Vagina (tissue), 2 donors: ENCODE measurements around the gene PCED1A. TPM values are rescaled to one million over a fixed set of nuclear protein-coding genes. Genes with fewer than 3 reads are reported as not detected.
A peak's percentile ranks its signal among the peaks of the same experiment; 100 is the strongest.

Experiments
- DNase-seq, 2 donors: peaks; one replicate each; pipeline ENCODE4 v3.0.0-alpha.2; 2017; ENCODE audit errors: extremely low spot score in 2 of 2
- H3K27ac ChIP-seq: fragments of 200-600 bp; sonication (generic); one replicate; pipeline ENCODE4 v1.5.1; 2019
- H3K27me3 ChIP-seq: fragments of 200-600 bp; sonication (generic); one replicate; pipeline ENCODE4 v1.5.1; 2019
- H3K36me3 ChIP-seq, 2 donors: fragments of 200-600 bp; sonication (generic); one replicate each; pipeline ENCODE4 v1.5.1; 2017 to 2019
- H3K4me1 ChIP-seq: fragments of 200-600 bp; sonication (generic); one replicate; pipeline ENCODE4 v1.5.1; 2019
- H3K4me3 ChIP-seq, 2 donors: fragments of 200-600 bp; sonication (generic); 1 replicate in 1 of 2; 2 replicates in 1 of 2; pipeline ENCODE4 v1.5.1; 2016 to 2019
- H3K9me3 ChIP-seq: fragments of 200-600 bp; sonication (generic); one replicate; pipeline ENCODE4 v1.5.1; 2019
- CTCF ChIP-seq, 3 experiments: fragments of 450-650 bp in 2 of 3; fragments of 200-600 bp in 1 of 3; sonication (generic) in 1 of 3; IDR thresholded peaks; one replicate each; pipeline ENCODE4 v1.5.1; 2017 to 2019; ENCODE audit warnings: antibody characterized with exemption in 3 of 3, mild to moderate bottlenecking in 2 of 3, moderate library complexity in 2 of 3
- POLR2A ChIP-seq, 2 donors: fragments of 450-650 bp; IDR thresholded peaks; one replicate each; pipeline ENCODE4 v1.6.1; 2017; ENCODE audit warnings: antibody characterized with exemption in 2 of 2, mild to moderate bottlenecking in 2 of 2, moderate library complexity in 2 of 2
- POLR2AphosphoS5 ChIP-seq, 2 donors: sonication (generic); formaldehyde crosslinking; IDR thresholded peaks; one replicate each; pipeline ENCODE4 v1.9.0; 2017; ENCODE audit warnings: antibody characterized with exemption in 2 of 2, mild to moderate bottlenecking in 2 of 2, low read depth in 1 of 2; ENCODE audit not compliant: insufficient read depth in 1 of 2
- intact Hi-C: fragments of 100-400 bp; cut with DNase I; formaldehyde crosslinking; loops from one replicate; pipeline ENCODE4 v1.15.1; 2023
- total RNA-seq: library from RNA; depleted of rRNA; stranded (reverse); fragments of >200 nt; gene quantifications from one replicate; pipeline ENCODE4 v1.2.3, GENCODE V29; 2016

The PCED1A gene
- total RNA-seq, 1 donor from 2014 or later = 22.1 TPM

DNA sequence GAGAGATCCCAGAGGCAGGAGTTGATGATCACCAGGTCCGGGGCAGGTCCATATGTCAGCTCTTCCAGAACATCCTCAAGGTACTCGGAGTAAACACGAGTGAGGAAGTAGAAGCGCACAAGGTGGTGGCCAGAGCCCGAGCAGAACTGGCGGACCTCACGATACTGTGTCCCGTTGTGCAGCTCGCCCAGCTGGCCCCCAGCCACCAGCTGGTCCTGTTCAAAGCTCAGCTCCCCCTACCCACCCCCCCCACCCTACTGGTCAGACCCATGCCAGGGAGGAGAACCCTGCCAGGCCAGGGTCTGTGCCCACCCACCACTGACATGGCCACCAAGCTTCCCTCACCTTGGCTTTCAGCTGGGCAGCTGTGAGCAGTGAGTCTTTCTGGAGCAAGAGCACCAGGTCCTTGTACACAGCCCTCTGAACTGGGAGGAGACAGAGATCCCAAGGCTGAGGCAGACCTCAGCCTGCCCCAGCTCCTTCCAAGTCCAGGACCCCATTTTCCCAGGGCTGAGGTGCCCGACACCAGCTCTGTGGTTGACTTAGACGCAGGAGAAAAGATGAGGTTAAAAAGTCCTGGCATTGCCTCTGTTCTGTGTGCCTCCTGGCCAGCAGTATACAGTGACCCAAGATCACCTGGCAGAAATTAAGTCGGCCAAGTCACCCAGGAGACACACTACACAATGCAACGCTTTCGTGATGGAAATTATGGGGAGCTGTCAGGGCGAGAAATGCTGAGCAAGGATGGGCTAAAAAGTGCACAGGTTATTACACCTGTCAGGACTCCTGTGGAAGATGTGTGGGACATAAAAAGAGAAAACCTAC lies 1.4 kb downstream of the PCED1A start:
- H3K4me1 ChIP-seq = peaks cover 35% of the 10 kb centered on the region
- TF ChIP-seq POLR2A (IDR thresholded peaks at IDR 0.05) = no peak
- TF ChIP-seq POLR2AphosphoS5 (IDR thresholded peaks at IDR 0.05; ENCODE audit: insufficient read depth in 1 of 2, low read depth in 1 of 2) = no peak
- no peak for TF ChIP-seq CTCF (IDR thresholded peaks at IDR 0.05)
- peak in 1 of 2 donors; percentile 70 for DNase-seq
- H3K36me3 ChIP-seq = peaks cover 0 to 20% of the 10 kb centered on the region in 2 donors
- no peaks in the 10 kb centered on the region for H3K27me3 ChIP-seq
- intact Hi-C loops = no loop called here
- H3K9me3 ChIP-seq = no peaks in the 10 kb centered on the region
- H3K27ac ChIP-seq = no peak overlapping the region
- no peak overlapping the region for H3K4me3 ChIP-seq

GRCh38 chr20:2838170-2838797 lies 2.2 kb downstream of the PCED1A start:
- Histone ChIP-seq H3K9me3 (no peaks in the 10 kb centered on the region), H3K4me3 (no peak overlapping the region), H3K27me3 (no peaks in the 10 kb centered on the region), H3K27ac (no peak overlapping the region), H3K36me3 (peaks cover 0 to 19% of the 10 kb centered on the region in 2 donors), H3K4me1 (peaks cover 30% of the 10 kb centered on the region)
- peak in 1 of 2 donors; percentile 92 for DNase-seq
- intact Hi-C loops = no loop called here
- TF ChIP-seq CTCF (IDR thresholded peaks at IDR 0.05) = no peak
- no peak for TF ChIP-seq POLR2A (IDR thresholded peaks at IDR 0.05)
- TF ChIP-seq POLR2AphosphoS5 (IDR thresholded peaks at IDR 0.05; ENCODE audit: insufficient read depth in 1 of 2, low read depth in 1 of 2) = no peak

GRCh38 chr20:2837221-2837960 lies 3.1 kb downstream of the PCED1A start:
- Histone ChIP-seq H3K27me3 (no peaks in the 10 kb centered on the region), H3K27ac (no peak overlapping the region), H3K9me3 (no peaks in the 10 kb centered on the region), H3K4me3 (no peak overlapping the region), H3K36me3 (peaks cover 0 to 15% of the 10 kb centered on the region in 2 donors), H3K4me1 (peaks cover 25% of the 10 kb centered on the region)
- intact Hi-C loops = no loop called here
- TF ChIP-seq POLR2A (IDR thresholded peaks at IDR 0.05) (no peak), CTCF (IDR thresholded peaks at IDR 0.05) (no peak), POLR2AphosphoS5 (IDR thresholded peaks at IDR 0.05; ENCODE audit: insufficient read depth in 1 of 2, low read depth in 1 of 2) (no peak)
- peak in 1 of 2 donors; percentile 64 for DNase-seq

DNA sequence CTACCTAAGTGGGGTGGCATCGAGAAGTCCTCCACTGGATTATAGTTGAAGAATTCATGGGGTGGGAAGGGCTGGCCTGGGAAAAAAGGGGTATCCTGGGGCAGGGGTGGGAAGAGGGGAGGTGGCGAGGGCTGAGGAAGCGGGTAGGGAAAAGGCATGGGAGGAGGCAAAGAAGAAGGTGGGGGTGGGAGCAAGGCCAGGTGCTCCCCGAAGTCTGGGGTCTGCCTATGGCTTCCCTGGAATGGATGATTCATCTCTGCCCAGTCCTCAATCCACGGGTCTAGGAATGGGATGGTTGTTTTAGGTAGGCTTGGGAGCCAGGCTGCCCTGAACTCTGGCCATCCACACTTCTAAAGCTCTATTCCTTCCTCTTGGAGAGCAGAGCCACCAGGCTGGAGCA lies 4.4 kb downstream of the PCED1A start:
- DNase-seq = peak in 1 of 2 donors; percentile 71
- peaks cover 16% of the 10 kb centered on the region for H3K4me1 ChIP-seq
- H3K27me3 ChIP-seq = no peaks in the 10 kb centered on the region
- intact Hi-C loops = no loop called here
- H3K36me3 ChIP-seq = peaks cover 0 to 15% of the 10 kb centered on the region in 2 donors
- no peak overlapping the region for H3K27ac ChIP-seq
- H3K9me3 ChIP-seq = no peaks in the 10 kb centered on the region
- no peak for TF ChIP-seq POLR2AphosphoS5 (IDR thresholded peaks at IDR 0.05; ENCODE audit: insufficient read depth in 1 of 2, low read depth in 1 of 2)
- TF ChIP-seq POLR2A (IDR thresholded peaks at IDR 0.05) = no peak
- TF ChIP-seq CTCF (IDR thresholded peaks at IDR 0.05) = no peak
- H3K4me3 ChIP-seq = no peak overlapping the region
